ENCODE data around the gene STXBP5.

- TF ChIP-seq CTCF (IDR thresholded peaks at IDR 0.05 in 4 of 5, conservative IDR thresholded peaks at IDR 0.05 in 1 of 5) (no peak), POLR2A (IDR thresholded peaks at IDR 0.05) (no peak)
Observed at GRCh38 chr6:147156218-147156617, 48.0 kb upstream of the STXBP5 start.
